NCI-H2227 treated with DMSO at 0.1 percent for 48 hours (cell line): Measurements from ENCODE around the gene PEX10.

Experiments
- DNase-seq: peaks from one replicate; lab custom pipeline; 2025; lab: John Stamatoyannopoulos, UW

The PEX10 gene

DNA sequence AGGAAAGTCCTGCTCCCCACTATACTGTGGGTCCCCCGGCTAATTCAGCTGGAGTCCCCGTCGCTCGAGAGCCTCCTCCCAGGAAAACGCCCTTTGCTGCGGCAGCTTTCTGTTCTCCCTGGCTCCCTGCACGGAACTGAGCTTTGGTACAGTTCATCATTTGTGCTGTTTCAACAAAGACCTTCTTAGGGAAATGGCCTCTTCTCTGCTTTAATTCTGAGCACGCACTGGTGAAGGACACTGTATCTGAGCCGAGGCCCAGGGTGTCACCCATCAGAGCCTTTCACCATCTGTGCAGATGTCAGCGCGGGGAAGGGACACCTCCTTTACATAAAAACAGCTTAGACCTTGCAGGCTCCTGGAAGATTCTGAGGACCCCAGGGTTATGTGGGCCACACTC lies 13.5 kb upstream of the PEX10 start:
- no peak for DNase-seq

DNA sequence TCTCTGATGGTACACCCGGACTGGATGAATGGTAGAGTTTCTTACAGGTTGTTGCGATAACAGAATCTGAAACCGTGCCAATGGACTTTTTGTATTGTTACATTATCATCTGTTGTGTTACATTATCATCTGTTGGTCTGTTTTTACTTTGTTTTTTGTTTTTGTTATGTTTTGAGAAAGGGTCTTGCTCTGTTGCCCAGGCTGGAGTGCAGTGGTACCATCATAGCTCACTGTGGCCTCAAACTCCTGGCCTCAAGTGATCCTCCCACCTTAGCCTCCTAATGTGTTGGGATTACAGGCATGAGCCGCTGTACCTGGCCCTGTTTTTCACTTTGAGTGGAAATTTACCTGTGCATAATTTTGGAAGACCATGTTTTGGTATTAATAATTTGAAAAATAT lies 10.2 kb upstream of the PEX10 start:
- no peak for DNase-seq

DNA sequence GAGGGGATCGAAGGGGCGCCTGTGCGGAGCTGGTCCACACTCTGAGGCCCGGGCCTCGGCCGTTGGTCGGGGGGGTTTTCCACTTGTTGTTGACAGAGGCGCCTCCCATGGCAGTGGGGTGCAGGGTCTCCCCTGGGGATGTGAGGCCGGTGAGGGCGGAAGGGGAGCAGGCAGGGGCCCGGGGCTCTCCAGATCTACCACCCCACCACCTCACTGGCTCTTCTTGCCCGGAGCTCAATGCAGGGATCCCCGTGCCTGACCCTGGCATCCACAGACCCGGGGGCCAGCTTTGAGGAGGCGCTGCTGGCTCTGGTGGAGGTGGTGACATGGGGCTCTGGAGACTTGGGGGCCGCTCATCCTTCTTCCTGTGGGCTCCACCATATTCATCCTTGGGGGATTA lies 7.1 kb upstream of the PEX10 start:
- no peak for DNase-seq

DNA sequence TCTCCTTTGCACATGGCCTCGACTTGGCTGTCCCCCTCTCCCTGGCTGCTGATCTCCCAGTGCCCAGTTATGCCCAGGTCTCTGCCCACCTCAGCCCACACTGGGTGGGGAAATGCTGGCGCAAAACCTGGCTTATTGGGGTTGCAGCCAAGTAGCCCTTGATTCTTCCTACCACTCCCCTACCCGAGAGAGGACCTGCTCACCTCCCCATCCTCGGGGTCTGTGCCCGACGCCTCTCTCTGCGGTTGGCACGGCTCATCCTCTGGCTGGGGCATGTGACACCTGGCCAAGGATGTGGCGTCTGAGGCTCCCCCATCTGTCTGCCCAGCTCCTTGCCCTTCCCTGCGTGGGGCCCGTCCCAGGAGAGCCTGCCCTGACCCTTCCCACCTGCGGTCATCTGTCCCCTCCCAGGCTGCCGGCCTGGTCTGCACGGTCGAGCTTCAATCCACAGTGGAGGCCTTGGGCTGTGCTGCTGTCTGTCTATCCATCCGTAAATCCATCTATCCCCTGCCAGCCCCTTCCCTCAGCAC lies 6.5 kb upstream of the PEX10 start:
- DNase-seq: no peak

DNA sequence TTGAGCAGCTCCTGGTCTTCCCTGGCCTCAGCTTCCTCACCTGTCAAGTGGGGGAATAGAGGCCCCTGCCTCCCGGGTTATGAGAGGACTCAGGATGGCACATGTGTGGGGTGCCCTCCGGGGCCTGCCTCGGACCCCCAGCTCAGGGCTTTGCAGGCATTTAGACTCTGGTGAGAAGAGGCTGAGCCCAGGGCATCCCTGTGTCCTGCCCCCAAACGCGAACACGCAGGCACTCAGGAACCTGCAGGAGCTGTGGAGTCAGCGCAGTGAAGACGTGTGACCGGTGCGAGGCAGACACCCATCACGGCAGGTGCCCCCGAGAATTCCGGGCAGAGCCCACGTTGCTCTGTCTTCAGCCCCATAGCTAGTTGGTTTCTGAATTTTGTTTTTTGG lies 5.5 kb upstream of the PEX10 start:
- DNase-seq: no peak

DNA sequence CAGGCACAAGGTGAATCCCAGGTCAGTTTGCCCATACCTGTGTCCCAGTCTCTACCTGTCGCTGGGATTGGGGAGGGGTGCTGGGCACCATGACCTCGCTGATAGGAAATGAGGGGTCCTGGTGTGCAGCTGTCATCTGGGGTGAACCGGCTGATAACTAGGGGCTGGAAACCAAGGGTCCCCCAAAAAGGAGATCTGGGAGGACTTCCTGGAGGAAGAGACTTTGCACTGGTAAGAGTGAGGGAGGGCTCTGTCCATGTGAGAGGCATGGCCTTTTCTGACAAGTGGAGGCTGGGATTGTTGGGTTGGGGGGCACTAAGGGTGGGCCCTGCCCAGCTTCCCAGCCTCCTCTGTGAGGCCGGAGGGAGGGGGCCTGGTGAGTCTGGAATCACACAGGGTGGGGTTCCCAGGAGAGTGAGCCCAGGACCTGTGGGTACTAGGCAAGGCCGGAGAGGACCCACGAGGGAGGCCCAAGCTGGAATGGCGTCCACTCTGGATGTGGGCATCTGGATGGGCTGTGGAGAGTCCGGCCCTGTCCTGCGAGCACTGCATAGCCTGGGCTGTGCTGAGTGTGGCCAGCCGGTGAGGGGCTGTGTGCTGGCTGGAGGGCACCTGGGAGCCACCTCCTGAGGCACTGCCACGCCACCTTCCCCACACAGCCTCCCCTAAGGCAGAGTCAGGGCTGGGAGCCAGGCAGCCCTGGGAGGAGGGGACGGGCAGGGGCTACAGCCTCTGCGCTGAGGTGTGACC lies 4.9 kb upstream of the PEX10 start:
- no peak for DNase-seq

DNA sequence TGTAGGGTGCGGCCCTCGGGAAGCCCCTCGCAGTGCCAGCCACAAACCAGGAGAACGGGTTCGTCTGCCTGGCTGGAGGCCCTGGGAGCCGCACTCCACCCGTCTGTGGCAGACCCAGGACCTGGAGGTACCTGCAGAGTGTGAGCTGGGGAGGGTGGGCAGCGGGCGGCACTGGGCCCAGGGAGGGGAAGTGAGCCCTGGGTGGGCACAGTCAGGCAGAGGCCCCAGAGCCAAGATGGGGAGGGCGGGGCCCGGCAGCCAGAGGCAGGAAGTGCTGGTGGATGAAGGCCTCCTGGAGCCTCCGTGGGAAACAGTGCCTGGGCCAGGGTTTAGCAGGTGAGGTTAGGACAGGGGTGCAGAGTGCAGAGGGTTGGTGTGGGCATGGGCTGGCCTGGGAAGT lies 4.0 kb upstream of the PEX10 start:
- no peak for DNase-seq

DNA sequence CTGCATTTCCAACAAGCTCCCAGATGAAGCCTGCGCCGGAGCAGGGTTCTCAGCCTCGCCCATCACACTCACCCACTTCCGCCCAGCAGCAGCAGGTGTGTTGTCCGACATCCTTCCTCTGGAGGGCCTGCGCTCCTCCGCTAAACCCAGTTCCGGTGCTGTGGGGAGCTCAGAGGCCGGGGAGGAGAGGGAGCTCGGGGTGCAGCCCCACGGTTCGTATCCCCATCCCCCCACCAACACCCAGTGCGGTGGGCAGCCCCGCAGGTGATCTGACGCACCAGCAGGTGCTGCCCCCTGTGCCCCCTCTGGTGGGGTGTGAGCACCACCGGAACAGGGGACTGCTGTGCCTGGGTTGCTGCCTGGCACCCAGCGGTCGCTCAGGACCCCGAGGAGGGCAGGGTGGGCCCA lies 3.4 kb upstream of the PEX10 start:
- DNase-seq: no peak

DNA sequence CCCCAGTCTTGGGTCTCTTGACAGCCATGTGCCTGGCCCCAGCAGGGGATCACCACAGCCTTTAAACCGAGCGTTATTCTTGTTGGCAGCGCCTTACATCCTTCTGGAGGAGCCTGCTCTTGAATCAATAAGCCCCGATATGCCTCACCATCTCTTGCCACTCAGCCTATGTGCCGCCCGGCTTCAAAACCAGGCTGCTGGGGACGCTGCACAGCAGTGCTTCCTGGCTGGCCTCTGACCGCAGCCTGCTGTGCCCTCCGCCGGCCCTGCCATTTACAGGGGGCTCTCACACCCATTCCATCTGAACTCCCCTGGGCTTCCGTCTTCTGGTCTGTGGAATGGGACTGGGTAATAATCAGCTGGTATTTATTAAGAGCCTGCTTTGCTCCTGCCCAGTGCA lies 3.0 kb upstream of the PEX10 start:
- DNase-seq: no peak

DNA sequence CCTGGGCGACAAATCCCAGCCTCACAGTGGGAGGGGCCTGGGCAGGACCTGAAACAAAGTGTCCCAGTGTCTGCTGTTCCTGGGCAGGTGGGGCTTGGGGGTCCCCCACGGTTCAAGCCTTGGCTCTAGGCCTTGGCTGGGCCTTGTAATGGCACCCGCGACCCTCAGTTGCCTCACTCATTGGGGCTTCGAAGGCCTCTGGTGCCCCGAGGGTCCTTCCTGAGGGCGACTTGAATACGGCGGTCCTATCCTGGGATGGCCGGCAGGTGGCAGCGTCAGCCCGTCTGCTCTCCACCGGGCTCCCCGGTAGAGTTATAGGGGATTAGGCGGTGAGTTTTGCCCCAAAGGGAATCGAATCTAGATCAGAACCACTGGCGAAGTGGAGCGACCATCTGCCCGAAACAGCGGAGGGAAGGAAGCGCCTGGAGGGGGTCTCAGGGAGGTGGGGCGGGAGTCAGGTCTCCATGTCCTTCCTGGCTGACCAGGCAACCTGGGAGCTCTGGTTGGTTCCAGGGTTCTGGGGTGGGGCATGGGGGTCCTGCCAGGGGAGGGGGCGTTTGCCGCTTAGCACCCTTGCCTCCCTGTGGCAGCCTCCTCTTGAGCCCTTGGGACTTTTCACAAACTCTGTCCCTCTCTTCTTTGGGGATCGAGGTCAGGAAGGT lies 2.1 kb upstream of the PEX10 start:
- peak; percentile 59 for DNase-seq

DNA sequence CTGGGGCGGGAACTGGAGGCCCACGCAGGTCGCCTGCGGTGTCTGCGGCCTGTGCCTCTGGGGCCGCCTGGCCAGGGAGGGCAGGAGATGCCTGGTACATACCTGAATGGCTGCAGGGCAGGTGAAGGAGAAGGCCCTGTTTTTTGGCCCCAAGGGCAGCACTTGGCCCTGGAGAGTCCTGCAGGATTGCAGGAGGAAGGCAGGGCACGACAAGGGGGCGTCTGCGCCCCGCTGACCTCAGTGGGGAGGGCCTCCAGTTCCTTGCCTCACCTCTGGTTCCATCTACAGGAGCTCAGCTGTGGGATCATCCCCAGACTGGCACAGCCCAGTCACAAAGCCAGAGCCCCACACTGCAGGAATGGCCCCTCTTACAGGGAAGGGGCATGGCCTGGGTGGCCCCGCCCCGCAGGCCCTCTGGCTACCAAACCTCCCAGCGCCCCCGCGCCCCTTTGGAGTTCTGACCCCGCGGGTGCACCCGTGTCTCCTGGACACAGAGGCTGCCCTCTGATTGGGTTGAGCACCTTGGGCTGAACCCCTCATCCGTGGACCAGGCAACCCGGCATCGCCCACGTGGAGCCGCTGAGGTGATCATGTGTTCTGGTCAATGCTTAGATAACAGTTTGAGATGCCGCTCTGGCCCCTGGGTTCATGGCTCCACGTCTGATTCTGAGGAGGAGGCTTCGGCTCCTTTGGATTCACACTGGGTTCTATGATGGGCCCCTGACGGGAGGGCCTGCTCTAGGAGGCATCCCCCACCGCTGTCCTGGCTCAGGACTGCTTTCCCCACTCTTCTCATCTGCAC lies 1.3 kb upstream of the PEX10 start:
- DNase-seq: no peak

DNA sequence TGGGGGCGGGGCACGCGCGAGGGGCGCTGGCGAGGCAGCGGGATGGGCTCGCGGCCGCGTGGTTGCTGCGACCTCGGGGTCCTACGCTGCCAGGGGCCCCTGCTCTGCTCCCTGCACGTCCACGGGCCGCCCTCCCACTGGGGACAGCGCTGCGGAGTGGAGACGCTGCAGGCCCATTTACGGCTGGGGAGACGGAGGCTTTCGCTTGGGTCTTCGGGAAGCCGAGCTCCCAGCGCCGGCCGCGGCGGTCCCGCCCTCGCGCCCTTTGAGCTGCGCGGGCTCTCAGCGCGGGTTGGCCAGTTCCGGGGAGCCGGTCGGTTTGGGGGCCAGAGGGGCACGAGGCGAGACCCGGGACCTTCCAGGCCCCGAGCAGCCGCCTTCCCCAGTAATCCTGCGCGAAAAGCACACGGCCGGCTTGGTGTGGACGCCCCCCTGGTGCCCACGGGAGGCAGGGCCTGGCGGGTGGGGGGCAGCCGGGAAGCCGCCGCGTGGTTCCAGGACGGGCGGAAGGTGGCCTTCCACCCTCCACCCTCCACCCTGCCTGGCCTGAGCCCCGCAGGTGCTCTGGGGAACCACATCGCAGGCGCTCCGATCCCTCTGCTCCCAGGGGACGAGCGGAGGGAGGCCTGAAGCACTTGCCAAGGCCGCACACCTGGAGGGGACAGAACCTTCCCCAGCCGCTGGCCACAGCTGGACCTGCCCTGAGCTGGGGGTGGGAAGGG lies 570 bp upstream of the PEX10 start:
- no peak for DNase-seq

DNA sequence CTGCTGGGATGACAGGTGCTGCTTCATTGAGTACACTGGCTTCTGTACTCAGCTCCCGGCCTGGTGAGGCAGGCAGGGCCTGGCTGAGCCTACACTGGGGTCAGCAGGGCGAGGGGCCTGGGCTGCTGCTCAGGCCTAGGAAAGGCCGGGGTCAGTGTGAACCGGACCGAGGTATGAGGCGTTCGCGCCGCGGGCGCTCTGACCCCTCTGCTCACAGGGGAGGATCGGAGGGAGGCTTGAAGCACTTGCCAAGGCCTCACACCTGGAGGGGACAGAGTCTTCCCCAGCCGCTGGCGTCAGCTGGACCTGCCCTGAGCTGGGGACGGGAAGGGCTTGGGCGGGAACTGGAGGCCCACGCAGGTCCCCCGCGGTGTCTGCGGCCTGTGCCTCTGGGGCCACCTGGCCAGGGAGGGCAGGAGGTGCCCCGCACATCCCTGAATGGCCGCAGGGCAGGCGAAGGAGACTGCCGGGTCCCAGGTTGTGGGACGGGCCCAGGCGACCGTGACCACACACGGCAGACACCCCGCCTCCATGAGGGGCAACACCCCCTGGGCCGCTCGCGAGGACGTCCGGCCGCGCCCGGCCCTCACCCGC lies 466 bp downstream of the PEX10 start:
- no peak for DNase-seq

DNA sequence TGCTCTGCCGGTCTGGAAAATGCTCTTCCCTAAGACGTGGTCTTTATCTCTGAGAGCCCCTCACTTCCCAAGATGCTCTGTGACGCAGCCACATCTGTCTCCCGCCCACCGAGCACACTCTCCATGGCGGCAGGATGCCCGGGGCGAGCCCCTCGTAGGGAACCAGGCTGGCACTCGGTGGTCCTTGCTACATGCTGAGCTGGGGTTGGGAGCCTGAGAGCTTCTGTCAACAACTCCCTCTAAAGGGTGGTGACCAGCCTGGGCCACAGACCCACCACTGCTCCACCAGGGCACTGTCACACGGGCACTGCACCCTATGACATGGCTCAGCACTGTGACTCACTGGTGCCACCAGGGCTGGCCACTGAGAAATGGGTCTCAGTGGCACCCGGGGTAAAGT lies 2.6 kb downstream of the PEX10 start:
- DNase-seq: no peak

DNA sequence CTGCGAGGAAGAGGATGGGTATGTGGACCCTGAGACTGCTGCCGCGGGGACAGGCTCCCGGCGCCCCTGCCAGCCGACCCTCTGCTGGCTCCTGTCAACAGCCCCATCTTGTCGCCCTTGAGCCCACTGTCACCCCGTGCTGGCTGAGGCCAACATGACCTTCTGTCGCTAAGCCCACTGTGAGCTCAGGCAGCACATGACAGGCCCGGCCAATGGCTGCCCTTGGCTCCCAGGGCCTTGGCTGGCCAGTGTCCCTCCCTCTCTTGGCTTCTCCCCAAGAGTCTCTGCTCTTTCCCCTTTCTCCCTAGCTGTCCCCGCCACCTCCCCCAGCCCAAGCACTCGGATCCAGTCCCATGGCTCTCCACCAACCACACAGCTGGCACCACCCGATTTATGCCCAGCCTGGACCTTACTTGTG lies 3.5 kb downstream of the PEX10 start:
- no peak for DNase-seq

DNA sequence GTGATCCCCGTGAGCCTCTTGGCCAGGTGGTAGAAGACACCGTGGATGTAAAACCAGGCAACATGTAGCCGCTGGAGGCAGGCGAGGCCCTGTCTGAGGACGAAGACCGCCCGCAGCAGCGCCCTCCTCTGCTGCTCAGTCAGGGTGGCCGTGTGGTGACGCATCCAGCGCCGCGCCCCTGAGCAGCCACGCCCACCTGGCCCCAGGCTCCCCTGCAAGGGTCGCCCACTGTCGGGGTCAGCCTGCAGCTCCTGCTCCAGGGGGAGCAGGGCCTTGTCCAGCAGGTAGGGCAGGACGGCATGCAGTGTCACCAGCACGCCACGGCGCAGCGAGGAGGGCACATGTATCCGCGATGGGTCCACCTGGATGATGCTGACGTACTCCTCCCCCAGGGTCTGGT lies 3.9 kb downstream of the PEX10 start:
- DNase-seq: no peak

DNA sequence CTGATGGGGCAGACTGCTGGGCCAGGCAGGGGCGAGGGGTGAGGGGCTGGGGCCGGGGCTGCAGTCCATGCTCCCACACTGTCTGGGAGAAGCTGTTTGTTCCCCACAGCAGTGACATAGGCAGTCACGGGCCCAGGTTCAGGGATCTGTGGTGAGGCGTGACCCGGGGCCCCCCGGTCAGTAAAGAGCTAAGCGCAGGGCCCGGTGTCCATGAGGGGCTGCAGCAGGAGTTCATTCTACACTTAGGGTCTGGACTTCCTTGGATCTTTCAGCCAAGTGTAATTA lies 4.4 kb downstream of the PEX10 start:
- no peak for DNase-seq

DNA sequence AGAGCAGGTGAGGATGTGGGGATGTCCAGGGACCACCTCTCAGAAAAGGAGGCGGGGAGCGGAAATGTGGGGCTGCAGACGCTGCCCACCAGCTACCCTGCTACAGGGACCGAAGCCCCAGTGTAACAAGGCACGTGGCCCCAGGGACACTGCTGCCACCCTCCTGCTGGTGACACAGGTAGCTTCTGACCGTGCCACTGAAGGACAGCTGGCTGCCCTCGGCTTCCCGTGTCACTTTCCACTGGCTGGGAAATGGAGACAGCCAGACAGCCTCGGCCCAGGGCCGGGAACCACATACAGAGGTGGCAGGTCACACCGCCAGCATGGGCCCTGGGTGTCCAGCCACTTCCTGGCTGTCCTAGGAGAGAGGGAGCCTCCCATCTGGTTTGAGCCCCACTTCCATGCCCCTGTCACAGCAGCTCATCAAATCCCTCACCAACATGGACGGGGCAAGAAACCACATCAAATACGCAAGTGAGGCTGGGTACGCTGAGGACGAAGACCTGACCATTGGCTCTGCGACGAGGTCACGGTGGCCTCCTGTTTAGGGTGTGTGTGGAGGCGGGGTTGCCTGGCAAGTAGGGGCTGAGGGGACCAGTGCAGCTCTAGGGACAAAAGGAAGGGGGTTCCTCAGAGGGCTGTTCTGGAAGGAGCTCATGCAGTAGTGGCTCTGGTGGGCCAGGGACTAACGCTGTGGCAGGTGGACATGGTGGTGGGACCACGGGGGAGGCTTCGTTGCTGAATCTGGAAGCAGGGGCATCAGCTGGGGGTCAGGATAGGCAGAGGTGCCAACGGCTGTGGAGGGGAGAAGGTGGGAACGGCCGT lies 5.0 kb downstream of the PEX10 start:
- DNase-seq: no peak

DNA sequence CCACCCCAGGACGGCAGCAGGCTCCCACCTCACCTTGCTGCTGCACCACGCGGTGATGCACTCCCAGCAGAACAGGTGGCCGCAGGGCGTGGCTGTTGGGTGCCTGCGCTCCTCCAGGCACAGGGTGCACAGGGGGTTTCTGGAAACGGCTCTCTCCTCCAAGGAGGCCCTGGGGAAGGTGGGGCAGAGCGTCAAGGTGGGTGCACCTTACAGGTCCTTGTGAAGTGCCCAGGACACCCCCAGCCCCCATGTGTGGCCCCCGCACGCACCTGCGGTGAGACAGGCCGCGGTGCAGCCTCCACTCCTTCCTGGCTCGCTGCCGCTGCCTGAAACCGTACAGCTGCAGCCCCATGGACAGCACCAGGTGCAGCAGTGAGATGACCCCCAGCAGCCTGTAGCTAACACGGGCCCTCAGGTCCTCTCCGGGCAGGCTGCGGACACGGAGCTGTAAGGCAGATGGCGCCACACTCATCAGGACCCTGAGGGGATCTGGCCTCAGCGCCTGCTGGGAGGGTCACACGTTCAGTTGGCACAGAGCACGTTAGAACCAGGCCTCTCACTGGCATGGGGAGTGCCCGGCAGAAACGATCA lies 5.8 kb downstream of the PEX10 start:
- DNase-seq: no peak

DNA sequence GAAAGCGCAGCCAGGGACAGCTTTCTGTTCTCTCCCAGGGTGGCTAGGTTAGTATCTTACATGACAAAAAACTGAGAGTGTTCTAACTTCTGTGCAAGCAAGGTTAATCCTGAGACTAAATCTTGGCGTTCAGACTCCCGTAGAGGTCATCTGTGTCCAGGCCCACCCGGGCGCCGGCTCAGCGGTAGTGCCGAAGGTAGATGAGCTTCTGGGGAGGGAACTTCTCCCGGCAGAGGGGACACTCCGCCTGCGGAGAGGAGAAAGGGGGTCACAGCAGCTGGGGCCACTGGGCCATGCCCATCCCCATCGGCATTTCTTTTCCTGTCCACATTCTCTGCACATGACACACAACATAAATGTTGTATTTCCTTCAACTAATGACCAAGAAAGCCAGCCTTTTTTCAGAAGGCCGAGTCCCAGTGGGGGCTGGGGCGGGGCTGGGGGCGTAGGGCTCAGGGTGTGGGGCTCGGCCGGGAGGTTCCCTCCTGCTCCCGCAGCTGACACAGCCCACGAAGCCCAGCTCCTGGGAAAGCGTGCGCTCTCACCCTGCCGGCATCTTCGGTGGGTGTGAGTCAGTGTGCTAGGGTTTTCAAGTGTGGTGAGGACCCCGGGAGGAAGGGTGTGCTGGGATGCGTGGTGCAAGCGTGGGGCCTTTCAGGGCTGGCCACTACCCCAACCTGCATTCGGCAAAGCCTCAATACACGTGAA lies 6.6 kb downstream of the PEX10 start:
- DNase-seq: no peak
